ENCODE measurements around the gene ARHGAP10.

- TF ChIP-seq CTCF (IDR thresholded peaks at IDR 0.05) (no peak), POLR2AphosphoS5 (IDR thresholded peaks at IDR 0.05) (no peak), POLR2A (IDR thresholded peaks at IDR 0.05) (no peak), EP300 (IDR thresholded peaks at IDR 0.05) (no peak)
These were observed 340.9 kb downstream of the ARHGAP10 start for GRCh38 chr4:148072789-148073188.

All from gastroesophageal sphincter (tissue), 3 donors.